ENCODE data around the gene EFCAB14. TPM values are rescaled to one million over a fixed set of nuclear protein-coding genes. Genes with fewer than 3 reads are reported as not detected.

Gene EFCAB14
- total and polyA plus RNA-seq, 2 experiments from 2014 or later, result 42.6 to 51.6 TPM

DNA sequence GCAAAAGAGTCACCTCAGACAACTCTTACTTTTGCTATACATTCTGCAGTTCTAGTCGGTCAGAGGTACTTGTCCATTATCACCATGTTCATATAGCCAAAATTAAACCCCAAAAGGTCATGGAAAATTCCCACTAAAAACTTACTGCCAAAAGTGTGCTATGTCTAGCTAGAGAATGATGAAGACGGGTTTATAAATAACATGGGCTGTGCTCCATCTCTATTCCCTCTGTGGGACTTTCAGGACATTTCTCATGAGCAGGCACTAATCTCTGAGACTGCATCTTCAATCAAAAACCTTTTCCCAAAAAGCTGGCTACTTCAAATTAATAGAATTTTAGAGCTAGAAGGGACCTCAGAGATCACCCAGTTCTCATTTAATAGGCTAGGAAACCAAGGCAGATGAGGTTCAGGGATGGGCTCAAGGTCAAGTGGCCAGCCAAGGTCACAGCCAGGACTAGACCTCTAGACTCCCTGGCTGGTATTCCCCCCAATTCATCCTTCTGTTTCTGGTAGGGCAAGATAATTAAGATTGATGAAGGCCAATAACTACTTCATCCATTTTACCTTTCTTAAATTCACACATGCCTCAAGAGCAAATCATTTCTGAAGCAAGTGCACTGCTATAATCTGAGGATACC is 81.3 kb downstream of the EFCAB14 start:
- no peaks in the 10 kb centered on the region for H3F3A ChIP-seq (ENCODE audit: insufficient read depth)
- no peak overlapping the region for H3K27ac ChIP-seq
- H3K9ac ChIP-seq, result no peak overlapping the region
- no peaks in the 10 kb centered on the region for H3K79me2 ChIP-seq (ENCODE audit: insufficient read depth)
- H2AFZ ChIP-seq, result no peak overlapping the region
- H3K4me3 ChIP-seq, result no peak overlapping the region
- no peak overlapping the region for H3K4me2 ChIP-seq (ENCODE audit: unreplicated experiment)
- H3K9me3 ChIP-seq (ENCODE audit: low read depth), result no peaks in the 10 kb centered on the region
- in situ Hi-C loops (cut with MboI), result no loop called here
- no peak for TF ChIP-seq EZH2 (IDR thresholded peaks at IDR 0.05; ENCODE audit: insufficient read depth, poor library complexity, severe bottlenecking)
- TF ChIP-seq EZH2phosphoT487 (IDR thresholded peaks at IDR 0.05; ENCODE audit: insufficient read depth, low read depth), result no peak
- no peaks in the 10 kb centered on the region for H3K9me2 ChIP-seq (ENCODE audit: insufficient read depth)
- DNase-seq, result no peak
- H3K27me3 ChIP-seq (replicated peaks; ENCODE audit: insufficient read depth), result no peaks in the 10 kb centered on the region
- H4K20me1 ChIP-seq (ENCODE audit: insufficient read depth), result no peaks in the 10 kb centered on the region
- H3K36me3 ChIP-seq (ENCODE audit: low read depth), result peaks cover 9% of the 10 kb centered on the region
- WGBS, 2 experiments (ENCODE audit: low coverage in 1 of 2, low lambda C conversion rate in 2 of 2, missing lambda C conversion rate in 2 of 2), result 31 to 35% methylated on average over 2 of the region's 2 CpGs
- peaks cover under 1% of the 10 kb centered on the region; the same call in 1 of the 2 replicates for H3K4me1 ChIP-seq (ENCODE audit: insufficient read depth)

DNA sequence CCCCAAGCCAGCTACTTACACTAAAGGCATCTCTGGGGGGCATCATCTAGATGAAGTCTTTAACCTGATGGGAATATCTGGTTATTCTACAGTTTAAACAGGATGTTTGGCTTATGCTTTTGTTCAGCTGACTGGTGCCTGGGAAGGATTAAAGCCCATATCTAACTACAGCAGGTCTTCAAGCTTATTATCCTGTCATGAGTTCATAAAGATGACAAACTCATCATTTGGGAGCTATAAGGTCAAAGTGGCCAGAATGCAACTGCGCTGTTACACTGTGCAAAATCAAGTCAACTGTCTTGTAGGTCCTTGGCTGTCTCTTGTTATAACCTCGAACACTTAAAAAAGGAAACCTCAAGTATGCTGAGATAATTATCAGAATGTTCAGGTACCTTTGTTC is 83.7 kb downstream of the EFCAB14 start:
- in situ Hi-C loops (cut with MboI), result no loop called here
- H3K9ac ChIP-seq, result no peak overlapping the region
- no peak overlapping the region for H3K4me3 ChIP-seq
- TF ChIP-seq EZH2 (IDR thresholded peaks at IDR 0.05; ENCODE audit: insufficient read depth, poor library complexity, severe bottlenecking) (no peak), EZH2phosphoT487 (IDR thresholded peaks at IDR 0.05; ENCODE audit: insufficient read depth, low read depth) (no peak)
- no peaks in the 10 kb centered on the region for H3F3A ChIP-seq (ENCODE audit: insufficient read depth)
- H4K20me1 ChIP-seq (ENCODE audit: insufficient read depth), result no peaks in the 10 kb centered on the region
- no peaks in the 10 kb centered on the region for H3K79me2 ChIP-seq (ENCODE audit: insufficient read depth)
- peaks cover 15% of the 10 kb centered on the region; the same call in 1 of the 2 replicates for H3K36me3 ChIP-seq (ENCODE audit: low read depth)
- no peaks in the 10 kb centered on the region for H3K9me3 ChIP-seq (ENCODE audit: low read depth)
- H3K27ac ChIP-seq, result no peak overlapping the region
- H3K4me1 ChIP-seq (ENCODE audit: insufficient read depth), result no peaks in the 10 kb centered on the region
- H3K27me3 ChIP-seq (replicated peaks; ENCODE audit: insufficient read depth), result no peaks in the 10 kb centered on the region
- H3K9me2 ChIP-seq (ENCODE audit: insufficient read depth), result no peaks in the 10 kb centered on the region
- H3K4me2 ChIP-seq (ENCODE audit: unreplicated experiment), result no peak overlapping the region
- WGBS, 2 experiments (ENCODE audit: low coverage in 1 of 2, low lambda C conversion rate in 2 of 2, missing lambda C conversion rate in 2 of 2), result 98 to 100% methylated on average over 2 of the region's 2 CpGs
- DNase-seq, result no peak
- H2AFZ ChIP-seq, result no peak overlapping the region

DNA sequence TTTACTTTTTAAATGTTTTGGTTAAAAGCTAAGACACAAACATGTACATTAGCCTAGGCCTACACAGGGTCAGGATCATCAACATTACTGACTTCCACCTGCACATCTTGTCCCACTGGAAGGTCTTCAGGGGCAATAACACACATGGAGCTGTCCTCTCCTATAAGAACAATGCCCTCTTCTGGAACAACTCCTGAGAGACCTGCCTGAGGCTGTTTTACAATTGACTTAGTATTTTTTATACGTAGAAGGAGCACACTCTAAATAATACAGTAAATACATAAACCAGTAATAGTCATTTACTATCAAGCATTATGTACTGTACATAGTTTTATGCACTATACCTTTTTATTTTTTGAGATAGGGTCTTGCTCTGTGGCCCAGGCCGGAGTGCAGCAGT is 88.2 kb downstream of the EFCAB14 start:
- no peak for DNase-seq
- no peaks in the 10 kb centered on the region for H3K9me3 ChIP-seq (ENCODE audit: low read depth)
- H3F3A ChIP-seq (ENCODE audit: insufficient read depth), result no peaks in the 10 kb centered on the region
- 69 to 75% methylated on average over 2 of the region's 2 CpGs for WGBS, 2 experiments (ENCODE audit: low coverage in 1 of 2, low lambda C conversion rate in 2 of 2, missing lambda C conversion rate in 2 of 2)
- no peak overlapping the region for H3K27ac ChIP-seq
- no peaks in the 10 kb centered on the region for H3K79me2 ChIP-seq (ENCODE audit: insufficient read depth)
- H4K20me1 ChIP-seq (ENCODE audit: insufficient read depth), result no peaks in the 10 kb centered on the region
- no peak overlapping the region for H2AFZ ChIP-seq
- no peak overlapping the region for H3K4me2 ChIP-seq (ENCODE audit: unreplicated experiment)
- H3K9me2 ChIP-seq (ENCODE audit: insufficient read depth), result no peaks in the 10 kb centered on the region
- H3K27me3 ChIP-seq (replicated peaks; ENCODE audit: insufficient read depth), result no peaks in the 10 kb centered on the region
- H3K4me3 ChIP-seq, result no peak overlapping the region
- TF ChIP-seq EZH2 (IDR thresholded peaks at IDR 0.05; ENCODE audit: insufficient read depth, poor library complexity, severe bottlenecking) (no peak), EZH2phosphoT487 (IDR thresholded peaks at IDR 0.05; ENCODE audit: insufficient read depth, low read depth) (no peak)
- H3K9ac ChIP-seq, result no peak overlapping the region
- in situ Hi-C loops (cut with MboI), result no loop called here
- no peaks in the 10 kb centered on the region for H3K4me1 ChIP-seq (ENCODE audit: insufficient read depth)
- H3K36me3 ChIP-seq (ENCODE audit: low read depth), result peaks cover 15% of the 10 kb centered on the region; the same call in 1 of the 2 replicates

Other genes with a start within 250 kb of the EFCAB14 start
- not detected in 2 replicates for gene DMBX1, start 229.3 kb downstream of the EFCAB14 start, total RNA-seq (2014; rRNA removed; shearing (Covaris generic))
- not detected in 2 replicates for gene DMBX1, start 229.3 kb downstream of the EFCAB14 start, polyA plus RNA-seq (2016; fragmentation: Nextera tagmentation; extraction: Ambion mirVana)
- not detected in 2 replicates for gene KNCN, start 167.5 kb downstream of the EFCAB14 start, total RNA-seq (2014; rRNA removed; shearing (Covaris generic))
- not detected in 2 replicates for gene KNCN, start 167.5 kb downstream of the EFCAB14 start, polyA plus RNA-seq (2016; fragmentation: Nextera tagmentation; extraction: Ambion mirVana)
- 8.9 and 15.5 TPM in 2 replicates for gene MKNK1, start 114.8 kb downstream of the EFCAB14 start, total RNA-seq (2014; rRNA removed; shearing (Covaris generic))
- 10.0 and 16.1 TPM in 2 replicates for gene MKNK1, start 114.8 kb downstream of the EFCAB14 start, polyA plus RNA-seq (2016; fragmentation: Nextera tagmentation; extraction: Ambion mirVana)
- 5.9 and 7.0 TPM in 2 replicates for gene MOB3C, start 102.3 kb downstream of the EFCAB14 start, total RNA-seq (2014; rRNA removed; shearing (Covaris generic))
- 4.7 and 6.1 TPM in 2 replicates for gene MOB3C, start 102.3 kb downstream of the EFCAB14 start, polyA plus RNA-seq (2016; fragmentation: Nextera tagmentation; extraction: Ambion mirVana)
- gene ATPAF1, start 50.8 kb downstream of the EFCAB14 start, total RNA-seq (2014; rRNA removed; shearing (Covaris generic)), result 61.3 and 66.3 TPM in 2 replicates
- 43.3 and 46.3 TPM in 2 replicates for gene ATPAF1, start 50.8 kb downstream of the EFCAB14 start, polyA plus RNA-seq (2016; fragmentation: Nextera tagmentation; extraction: Ambion mirVana)
- gene TEX38, start 47.3 kb downstream of the EFCAB14 start, total RNA-seq (2014; rRNA removed; shearing (Covaris generic)), result not detected in 2 replicates
- 0.34 TPM in 1 of 2 replicates, not detected in the other for gene TEX38, start 47.3 kb downstream of the EFCAB14 start, polyA plus RNA-seq (2016; fragmentation: Nextera tagmentation; extraction: Ambion mirVana)
- gene CYP4B1, start 79.9 kb upstream of the EFCAB14 start, total RNA-seq (2014; rRNA removed; shearing (Covaris generic)), result not detected in 2 replicates
- gene CYP4B1, start 79.9 kb upstream of the EFCAB14 start, polyA plus RNA-seq (2016; fragmentation: Nextera tagmentation; extraction: Ambion mirVana), result not detected in 2 replicates
- gene CYP4A11, start 222.4 kb upstream of the EFCAB14 start, total RNA-seq (2014; rRNA removed; shearing (Covaris generic)), result not detected in 2 replicates
- not detected in 2 replicates for gene CYP4A11, start 222.4 kb upstream of the EFCAB14 start, polyA plus RNA-seq (2016; fragmentation: Nextera tagmentation; extraction: Ambion mirVana)